Activated T-cell treated with anti-CD3 and anti-CD28 coated beads for 48 hours (primary cell): Measurements from ENCODE around the gene PPP2R5A.
"Not testable (repeated sequence)": the region's sequence is repeated elsewhere in the genome, so short reads cannot be mapped to it uniquely, and the experiment has no call there.

Experiments
- DNase-seq: peaks from one replicate; pipeline ENCODE4 v3.0.0-alpha.2; 2020; ENCODE audit warnings: low read depth

The PPP2R5A gene

GRCh38 chr1:212297338-212297737 lies 12.1 kb downstream of the PPP2R5A start:
- no peak for DNase-seq

GRCh38 chr1:212301580-212301979 lies 16.4 kb downstream of the PPP2R5A start:
- DNase-seq = no peak

- no peak for DNase-seq
Measured at GRCh38 chr1:212302745-212303383, 17.7 kb downstream of the PPP2R5A start.

GRCh38 chr1:212305342-212305741 lies 20.1 kb downstream of the PPP2R5A start:
- DNase-seq = no peak

- not testable (repeated sequence) for DNase-seq
Measured at GRCh38 chr1:212305984-212306452, 20.8 kb downstream of the PPP2R5A start.

GRCh38 chr1:212309967-212310366 lies 24.8 kb downstream of the PPP2R5A start:
- no peak for DNase-seq

GRCh38 chr1:212310383-212310782 lies 25.2 kb downstream of the PPP2R5A start:
- no peak for DNase-seq

- DNase-seq = no peak
Measured at GRCh38 chr1:212311836-212312497, 26.8 kb downstream of the PPP2R5A start.

- DNase-seq = no peak
Measured at GRCh38 chr1:212313616-212314015, 28.4 kb downstream of the PPP2R5A start.

GRCh38 chr1:212315184-212315583 lies 30.0 kb downstream of the PPP2R5A start:
- no peak for DNase-seq

- DNase-seq = no peak
Measured at GRCh38 chr1:212315907-212316306, 30.7 kb downstream of the PPP2R5A start.

GRCh38 chr1:212317916-212318315 lies 32.7 kb downstream of the PPP2R5A start:
- DNase-seq = no peak

GRCh38 chr1:212321031-212321430 lies 35.8 kb downstream of the PPP2R5A start:
- not testable (repeated sequence) for DNase-seq

GRCh38 chr1:212323066-212323465 lies 37.9 kb downstream of the PPP2R5A start:
- DNase-seq = no peak

- DNase-seq = no peak
Measured at GRCh38 chr1:212326541-212326940, 41.3 kb downstream of the PPP2R5A start.

- DNase-seq = no peak
Measured at GRCh38 chr1:212328248-212328647, 43.0 kb downstream of the PPP2R5A start.

GRCh38 chr1:212329105-212329504 lies 43.9 kb downstream of the PPP2R5A start:
- no peak for DNase-seq

- DNase-seq = no peak
Measured at GRCh38 chr1:212341090-212341489, 55.9 kb downstream of the PPP2R5A start.

GRCh38 chr1:212344905-212345304 lies 59.7 kb downstream of the PPP2R5A start:
- DNase-seq = no peak

- DNase-seq = no peak
Measured at GRCh38 chr1:212346601-212347000, 61.4 kb downstream of the PPP2R5A start.

- DNase-seq = no peak
Measured at GRCh38 chr1:212351588-212352362, 66.6 kb downstream of the PPP2R5A start.

GRCh38 chr1:212353181-212353580 lies 68.0 kb downstream of the PPP2R5A start:
- DNase-seq = no peak

- DNase-seq = no peak
Measured at GRCh38 chr1:212354464-212354863, 69.3 kb downstream of the PPP2R5A start.
